K562 (cell line): ENCODE data around the gene HOXB3. TPM values are rescaled to one million over a fixed set of nuclear protein-coding genes. Genes with fewer than 3 reads are reported as not detected.

Experiments used
- ARID1B ChIP-seq: fragments of 450-650 bp; IDR thresholded peaks from 2 replicates; pipeline ENCODE4 v1.6.1; 2016; ENCODE audit warnings: antibody characterized with exemption, mild to moderate bottlenecking, inconsistent platforms
- FOXP1 ChIP-seq: sonication (generic); formaldehyde crosslinking; IDR thresholded peaks from 2 replicates; pipeline ENCODE4 v1.8.0; 2022; ENCODE audit warnings: mild to moderate bottlenecking, missing genetic modification reagents
- FOXP4 ChIP-seq: sonication (generic); formaldehyde crosslinking; IDR thresholded peaks from 2 replicates; pipeline ENCODE4 v1.8.0; 2022; ENCODE audit warnings: mild to moderate bottlenecking, missing genetic modification reagents, borderline replicate concordance
- MEIS2 ChIP-seq: fragments of 450-650 bp; IDR thresholded peaks from 2 replicates; pipeline ENCODE4 v1.6.1; 2014; ENCODE audit warnings: mild to moderate bottlenecking; ENCODE audit not compliant: partially characterized antibody
- NR2C1 ChIP-seq, 2 experiments: fragments of 450-650 bp; IDR thresholded peaks; 2 replicates each; pipeline ENCODE4 v1.6.1; 2017; ENCODE audit warnings: mild to moderate bottlenecking in 2 of 2, antibody characterized with exemption in 1 of 2, inconsistent platforms in 1 of 2, missing compliant biosample characterization in 1 of 2, missing genetic modification characterization in 1 of 2
- PTRF ChIP-seq: fragments of 450-650 bp; IDR thresholded peaks from 2 replicates; pipeline ENCODE4 v1.6.1; 2016; ENCODE audit warnings: mild to moderate bottlenecking, missing genetic modification characterization, missing compliant biosample characterization
- RERE ChIP-seq: sonication (generic); formaldehyde crosslinking; IDR thresholded peaks from 2 replicates; pipeline ENCODE4 v1.8.0; 2023; ENCODE audit warnings: missing genetic modification reagents, mild to moderate bottlenecking, borderline replicate concordance
- TAF7 ChIP-seq: fragments of 450-650 bp; IDR thresholded peaks from 2 replicates; pipeline ENCODE4 v1.6.1; 2016; ENCODE audit warnings: missing genetic modification characterization, missing compliant biosample characterization
- TAL1 ChIP-seq: fragments of 450-650 bp; IDR thresholded peaks from 2 replicates; pipeline ENCODE4 v1.6.1; 2016; ENCODE audit warnings: mild to moderate bottlenecking
- ZNF444 ChIP-seq: fragments of 250-450 bp; sonication (Bioruptor Pico); IDR thresholded peaks from 2 replicates; pipeline ENCODE4 v1.4.0; 2020; ENCODE audit warnings: mild to moderate bottlenecking, moderate library complexity
- polyA plus RNA-seq, 8 experiments: library from polyadenylated mRNA; depleted of rRNA in 4 of 8; stranded (reverse) in 5 of 8; unstranded in 3 of 8; fragments of >200 nt; fragmentation: Nextera tagmentation in 2 of 8; fragmentation: Illumina TruSeq in 1 of 8; extraction: Ambion mirVana in 2 of 8; extraction: Trizol in 1 of 8; gene quantifications; 2 replicates each; pipeline versions ENCODE4 v1.2.1 to v1.2.3, GENCODE V29; 2011 to 2014; ENCODE audit warnings: inconsistent platforms in 1 of 8, missing spikeins in 1 of 8
- total RNA-seq, 7 experiments: library from RNA; depleted of rRNA in 6 of 7; stranded (reverse); fragments of >200 nt in 6 of 7; fragmentation: Illumina TruSeq in 2 of 7; extraction: Trizol in 2 of 7; gene quantifications; 2 replicates each; pipeline versions ENCODE4 v1.2.1 to v1.2.3, GENCODE V29; 2011 to 2021; ENCODE audit warnings: low replicate concordance in 1 of 7
- TF ChIP-seq, protein P1 (sequence below): IDR thresholded peaks from 3 replicates; pipeline ENCODE4 v1.6.1; 2011; ENCODE audit warnings: borderline replicate concordance, mild to moderate bottlenecking, moderate library complexity; ENCODE audit not compliant: insufficient read length; ENCODE audit errors: extremely low read depth

HOXB3 gene
- total and polyA plus RNA-seq, 9 of the 15 experiments (the other 6 are each of a cell fraction or from before 2014, with no cell fraction given), result 2.4 to 41.3 (median 20.2) TPM

GRCh38 chr17:48630009-48630924 lies 40.2 kb upstream of the HOXB3 start (continued):
- no peak for TF ChIP-seq RERE (CRISPR knock-in tag)
- TF ChIP-seq, protein P1, sequence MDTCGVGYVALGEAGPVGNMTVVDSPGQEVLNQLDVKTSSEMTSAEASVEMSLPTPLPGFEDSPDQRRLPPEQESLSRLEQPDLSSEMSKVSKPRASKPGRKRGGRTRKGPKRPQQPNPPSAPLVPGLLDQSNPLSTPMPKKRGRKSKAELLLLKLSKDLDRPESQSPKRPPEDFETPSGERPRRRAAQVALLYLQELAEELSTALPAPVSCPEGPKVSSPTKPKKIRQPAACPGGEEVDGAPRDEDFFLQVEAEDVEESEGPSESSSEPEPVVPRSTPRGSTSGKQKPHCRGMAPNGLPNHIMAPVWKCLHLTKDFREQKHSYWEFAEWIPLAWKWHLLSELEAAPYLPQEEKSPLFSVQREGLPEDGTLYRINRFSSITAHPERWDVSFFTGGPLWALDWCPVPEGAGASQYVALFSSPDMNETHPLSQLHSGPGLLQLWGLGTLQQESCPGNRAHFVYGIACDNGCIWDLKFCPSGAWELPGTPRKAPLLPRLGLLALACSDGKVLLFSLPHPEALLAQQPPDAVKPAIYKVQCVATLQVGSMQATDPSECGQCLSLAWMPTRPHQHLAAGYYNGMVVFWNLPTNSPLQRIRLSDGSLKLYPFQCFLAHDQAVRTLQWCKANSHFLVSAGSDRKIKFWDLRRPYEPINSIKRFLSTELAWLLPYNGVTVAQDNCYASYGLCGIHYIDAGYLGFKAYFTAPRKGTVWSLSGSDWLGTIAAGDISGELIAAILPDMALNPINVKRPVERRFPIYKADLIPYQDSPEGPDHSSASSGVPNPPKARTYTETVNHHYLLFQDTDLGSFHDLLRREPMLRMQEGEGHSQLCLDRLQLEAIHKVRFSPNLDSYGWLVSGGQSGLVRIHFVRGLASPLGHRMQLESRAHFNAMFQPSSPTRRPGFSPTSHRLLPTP, result no peak
- TF ChIP-seq FOXP1 (CRISPR knock-in tag), result 0 out of 2 replicates have a peak, but pooled peaks have one; percentile 11
- TF ChIP-seq TAL1, result no peak
- no peak for TF ChIP-seq PTRF (tag)
- TF ChIP-seq MEIS2, result peak; percentile 2
- no peak for TF ChIP-seq TAF7 (tag)
- TF ChIP-seq ZNF444 (CRISPR knock-in tag), result no peak
- TF ChIP-seq ARID1B, result no peak
- no peak for TF ChIP-seq NR2C1 (IDR thresholded peaks at IDR 0.05)
- TF ChIP-seq NR2C1 (tag; IDR thresholded peaks at IDR 0.05), result no peak
- TF ChIP-seq FOXP4 (CRISPR knock-in tag), result no peak
